Astrocyte of the spinal cord (primary cell): ENCODE results near the gene CD83.

Source experiments
- DNase-seq: peaks from one replicate; pipeline ENCODE4 v3.0.0; 2011; ENCODE audit warnings: low read depth, low spot score
- H3K4me3 ChIP-seq: 2 replicates; pipeline ENCODE4 v1.5.1; 2011; ENCODE audit warnings: low read depth, mild to moderate bottlenecking, low read length, moderate library complexity
- in situ Hi-C: cut with HindIII; loops from 2 replicates; pipeline ENCODE4 v1.10.0; 2017; ENCODE audit warnings: low sequenced_read_pairs
- TF ChIP-seq, protein P1 (sequence below): IDR thresholded peaks from 2 replicates; pipeline ENCODE4 v1.5.1; 2012; ENCODE audit warnings: low read depth, mild to moderate bottlenecking, low read length, inconsistent platforms

CD83 gene

DNA sequence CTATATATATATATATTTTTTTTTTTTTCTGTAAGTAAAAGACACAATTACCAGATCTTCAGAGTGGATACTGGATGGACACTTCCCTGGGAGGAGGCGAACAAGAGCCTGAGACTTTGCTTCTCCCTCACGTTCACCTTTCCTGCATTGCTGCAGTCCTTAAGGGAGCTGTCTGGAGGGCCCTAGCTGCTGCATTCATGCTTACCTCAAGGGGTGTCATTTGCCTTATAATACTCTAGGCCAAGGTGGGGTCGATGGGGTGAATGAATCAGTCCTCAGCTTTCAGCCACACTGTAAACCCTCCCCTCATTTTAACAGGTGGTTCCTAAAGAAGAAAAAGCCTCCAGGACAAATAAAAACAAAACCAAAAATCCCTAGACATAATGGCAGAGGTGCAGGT is 34.8 kb upstream of the CD83 start:
- no peak for DNase-seq
- in situ Hi-C loops = no loop called here

DNA sequence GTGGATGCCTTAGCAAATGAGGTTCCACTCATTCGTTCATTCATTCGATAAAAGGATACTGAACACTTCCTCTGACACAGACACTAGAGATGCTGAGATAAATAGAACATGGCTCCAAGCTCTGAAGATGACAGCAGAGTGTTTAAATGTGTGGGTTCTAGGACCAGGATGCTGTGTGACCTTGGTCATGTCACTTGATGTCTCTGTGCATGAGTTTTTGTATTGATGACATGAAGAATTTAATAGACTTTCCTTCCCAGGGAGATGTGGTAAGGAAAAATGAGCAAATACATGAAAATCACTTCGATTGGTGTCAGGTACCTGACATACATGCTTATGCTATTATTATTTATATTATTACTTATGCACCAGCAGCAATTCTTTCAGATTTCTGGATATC is 34.3 kb upstream of the CD83 start:
- in situ Hi-C loops = no loop called here
- TF ChIP-seq, protein P1, sequence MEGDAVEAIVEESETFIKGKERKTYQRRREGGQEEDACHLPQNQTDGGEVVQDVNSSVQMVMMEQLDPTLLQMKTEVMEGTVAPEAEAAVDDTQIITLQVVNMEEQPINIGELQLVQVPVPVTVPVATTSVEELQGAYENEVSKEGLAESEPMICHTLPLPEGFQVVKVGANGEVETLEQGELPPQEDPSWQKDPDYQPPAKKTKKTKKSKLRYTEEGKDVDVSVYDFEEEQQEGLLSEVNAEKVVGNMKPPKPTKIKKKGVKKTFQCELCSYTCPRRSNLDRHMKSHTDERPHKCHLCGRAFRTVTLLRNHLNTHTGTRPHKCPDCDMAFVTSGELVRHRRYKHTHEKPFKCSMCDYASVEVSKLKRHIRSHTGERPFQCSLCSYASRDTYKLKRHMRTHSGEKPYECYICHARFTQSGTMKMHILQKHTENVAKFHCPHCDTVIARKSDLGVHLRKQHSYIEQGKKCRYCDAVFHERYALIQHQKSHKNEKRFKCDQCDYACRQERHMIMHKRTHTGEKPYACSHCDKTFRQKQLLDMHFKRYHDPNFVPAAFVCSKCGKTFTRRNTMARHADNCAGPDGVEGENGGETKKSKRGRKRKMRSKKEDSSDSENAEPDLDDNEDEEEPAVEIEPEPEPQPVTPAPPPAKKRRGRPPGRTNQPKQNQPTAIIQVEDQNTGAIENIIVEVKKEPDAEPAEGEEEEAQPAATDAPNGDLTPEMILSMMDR = no peak
- no peak overlapping the region for H3K4me3 ChIP-seq
- DNase-seq = no peak

More for the DNA sequence above, 34.8 kb upstream of the CD83 start:
- TF ChIP-seq, protein P1 = no peak
- no peak overlapping the region for H3K4me3 ChIP-seq

DNA sequence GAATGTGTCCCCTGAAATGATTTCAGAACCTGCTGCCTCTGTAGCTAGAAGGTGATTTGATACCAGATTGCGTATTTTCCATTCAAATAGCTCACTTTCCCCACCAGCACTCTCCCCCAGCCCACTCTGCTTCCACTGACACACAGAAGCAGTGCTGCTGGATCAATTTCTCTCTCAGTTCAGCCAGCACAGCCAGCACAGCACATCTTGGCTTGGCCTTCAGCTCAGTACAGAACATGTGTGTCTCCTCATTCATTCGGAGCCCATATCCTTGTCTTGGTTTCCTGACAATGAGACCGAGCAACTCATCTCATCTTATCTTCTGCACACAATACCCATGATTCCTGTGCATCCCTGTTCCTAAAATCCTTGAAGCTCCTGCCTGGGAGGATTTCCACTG is 33.8 kb upstream of the CD83 start:
- TF ChIP-seq, protein P1 = no peak
- no peak overlapping the region for H3K4me3 ChIP-seq
- no peak for DNase-seq
- in situ Hi-C loops = no loop called here

DNA sequence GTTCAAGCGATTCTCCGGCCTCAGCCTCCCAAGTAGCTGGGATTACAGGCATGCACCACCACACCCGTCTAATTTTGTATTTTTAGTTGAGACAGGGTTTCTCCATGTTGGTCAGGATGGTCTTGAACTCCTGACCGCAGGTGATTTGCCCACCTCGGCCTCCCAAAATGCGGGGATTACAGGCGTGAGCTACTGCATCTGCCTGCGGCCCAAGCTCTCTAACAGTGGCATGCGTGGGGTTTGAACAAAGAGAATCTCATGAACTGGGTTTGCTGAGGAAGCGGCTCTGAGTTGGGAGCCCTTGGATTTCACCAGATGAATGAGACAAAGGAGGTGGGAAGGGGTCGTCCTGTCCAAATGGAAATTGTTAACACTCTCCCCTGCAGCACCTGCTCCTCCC is 33.2 kb upstream of the CD83 start:
- no peak for DNase-seq
- in situ Hi-C loops = no loop called here
- H3K4me3 ChIP-seq = no peak overlapping the region
- TF ChIP-seq, protein P1 = no peak

DNA sequence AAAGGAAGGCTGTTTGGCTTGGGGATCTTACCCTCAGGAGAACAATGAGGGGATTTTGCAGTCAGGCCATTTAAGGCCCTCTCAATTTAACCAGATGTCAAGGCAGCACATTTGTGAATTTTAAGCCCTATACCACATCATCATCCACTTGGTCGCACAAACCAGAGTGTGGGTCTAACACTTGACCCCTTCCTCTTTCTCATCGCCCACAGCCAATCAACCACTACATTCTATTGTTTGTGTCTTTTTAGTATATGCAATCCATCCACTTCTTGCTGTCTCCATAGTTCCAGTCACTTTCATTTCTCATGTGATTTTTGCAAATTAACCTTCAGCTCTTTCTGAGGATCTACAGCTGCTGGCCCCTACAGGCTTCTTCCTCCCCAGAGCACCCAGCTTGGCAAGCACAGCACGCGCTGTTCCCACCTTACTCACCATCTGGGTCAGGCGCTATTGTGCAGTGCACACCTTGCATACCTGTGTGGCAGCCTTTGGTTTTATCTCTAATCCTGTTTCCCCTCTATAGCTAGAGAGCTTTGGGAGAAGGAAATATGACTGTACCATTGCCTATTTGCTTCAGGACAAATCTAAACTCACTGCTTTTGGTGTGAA is 32.3 kb upstream of the CD83 start:
- DNase-seq = no peak
- no peak overlapping the region for H3K4me3 ChIP-seq
- in situ Hi-C loops = no loop called here
- TF ChIP-seq, protein P1 = no peak

DNA sequence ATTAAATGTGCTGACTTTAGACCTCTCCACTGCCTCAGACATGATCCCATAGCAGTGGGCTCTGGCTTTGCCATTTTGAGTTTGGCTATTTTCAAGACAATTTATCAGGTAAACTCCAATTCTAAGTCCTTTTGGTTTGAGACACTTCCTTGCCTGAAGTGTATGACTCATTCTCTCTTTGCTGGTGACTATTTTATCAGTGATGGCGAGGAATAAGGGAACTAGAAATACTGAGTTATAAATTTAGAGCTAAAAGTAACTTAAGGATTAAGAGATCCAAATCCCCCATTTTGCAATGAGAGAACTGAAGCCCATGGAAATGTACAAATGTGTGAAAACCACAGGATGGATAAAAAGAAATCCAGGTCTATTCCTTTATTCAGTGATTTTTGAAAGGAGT is 30.9 kb upstream of the CD83 start:
- in situ Hi-C loops = no loop called here
- peak; percentile 8 for DNase-seq
- TF ChIP-seq, protein P1 = no peak
- no peak overlapping the region for H3K4me3 ChIP-seq
